GM18498 (cell line): ENCODE data around the gene TAMALIN.
A peak's percentile ranks its signal among the peaks of the same experiment; 100 is the strongest.

ENCODE experiments used
- ATAC-seq: cut with Tn5 transposase; IDR thresholded peaks from one replicate; pipeline ENCODE4 v1.9.1; 2021; ENCODE audit warnings: mild to moderate bottlenecking, moderate library complexity; ENCODE audit not compliant: unreplicated experiment

The TAMALIN gene

GRCh38 chr12:52035190-52035589, 28.4 kb downstream of the TAMALIN start:
- no peak for ATAC-seq

GRCh38 chr12:52035926-52036325, 29.2 kb downstream of the TAMALIN start:
- no peak for ATAC-seq

- ATAC-seq: peak; percentile 42
Observed at GRCh38 chr12:52036587-52037171, 29.9 kb downstream of the TAMALIN start.

GRCh38 chr12:52037248-52037861, 30.6 kb downstream of the TAMALIN start:
- ATAC-seq: no peak

GRCh38 chr12:52038447-52038846, 31.7 kb downstream of the TAMALIN start:
- ATAC-seq: no peak

- ATAC-seq: no peak
Observed at GRCh38 chr12:52041035-52041434, 34.3 kb downstream of the TAMALIN start.

- ATAC-seq: no peak
Observed at GRCh38 chr12:52041695-52042123, 35.0 kb downstream of the TAMALIN start.

- no peak for ATAC-seq
Observed at GRCh38 chr12:52042706-52043385, 36.1 kb downstream of the TAMALIN start.

GRCh38 chr12:52043386-52044212, 36.9 kb downstream of the TAMALIN start:
- ATAC-seq: no peak

GRCh38 chr12:52044292-52044983, 37.7 kb downstream of the TAMALIN start:
- no peak for ATAC-seq

GRCh38 chr12:52045794-52046199, 39.1 kb downstream of the TAMALIN start:
- ATAC-seq: no peak

- no peak for ATAC-seq
Observed at GRCh38 chr12:52046859-52047258, 40.1 kb downstream of the TAMALIN start.

GRCh38 chr12:52049286-52049685, 42.5 kb downstream of the TAMALIN start:
- no peak for ATAC-seq

- no peak for ATAC-seq
Observed at GRCh38 chr12:52049688-52050087, 42.9 kb downstream of the TAMALIN start.

GRCh38 chr12:52050116-52050757, 43.5 kb downstream of the TAMALIN start:
- ATAC-seq: no peak

GRCh38 chr12:52050758-52051541, 44.2 kb downstream of the TAMALIN start, which contains the start of gene NR4A1:
TSS of gene NR4A1 (plus strand) at chr12:52051442. CDS start at chr12:52054329, 2,887 bp downstream.
- peak; percentile 88 for ATAC-seq

GRCh38 chr12:52052468-52053186, 45.9 kb downstream of the TAMALIN start:
- ATAC-seq: no peak

- no peak for ATAC-seq
Observed at GRCh38 chr12:52053536-52054209, 46.9 kb downstream of the TAMALIN start.
